NCI-H2196 (cell line): ENCODE measurements around the gene EPB41L4B.
"Not testable (repeated sequence)": the region's sequence is repeated elsewhere in the genome, so short reads cannot be mapped to it uniquely, and the experiment has no call there.

Experiments used
- DNase-seq: peaks from one replicate; lab custom pipeline; 2025; ENCODE audit not compliant: unreplicated experiment; lab: John Stamatoyannopoulos, UW

EPB41L4B gene

DNA sequence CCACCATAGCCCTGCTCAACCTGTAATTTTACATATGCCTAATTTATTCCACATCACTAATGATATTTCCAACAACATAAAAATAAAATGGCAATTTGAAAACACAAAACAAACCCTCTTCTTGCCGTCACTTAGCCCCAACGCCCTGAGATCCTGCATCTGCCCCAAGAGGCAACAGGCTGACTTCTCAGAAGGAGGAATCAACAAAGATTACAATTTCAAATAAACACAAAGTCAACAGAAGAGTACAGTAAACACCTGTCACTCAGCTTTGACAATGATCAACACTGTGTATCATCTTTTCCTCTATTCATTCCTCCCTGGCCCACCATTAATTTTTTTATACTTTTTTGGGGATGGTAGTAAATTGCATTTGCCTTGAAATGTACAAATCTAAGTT, 19.8 kb downstream of the EPB41L4B start:
- no peak for DNase-seq

DNA sequence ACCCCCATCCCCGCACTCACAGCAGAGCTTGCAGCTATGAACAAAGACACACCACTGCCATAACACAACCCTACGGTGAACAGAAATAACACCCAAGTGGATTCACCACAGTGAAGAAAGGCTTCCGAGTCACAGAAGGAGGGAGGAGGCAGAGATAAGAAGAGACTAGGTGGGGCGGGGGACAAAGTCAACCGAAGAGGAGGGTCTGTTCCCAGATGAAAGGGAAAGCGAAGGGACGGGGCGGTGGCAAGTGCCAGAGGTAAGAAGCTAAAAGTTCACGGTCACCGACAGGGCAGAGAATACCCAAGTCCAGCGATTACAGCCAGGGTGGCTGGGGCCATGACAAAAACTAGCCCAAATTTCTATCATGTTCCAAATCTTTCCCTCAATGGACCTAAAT, 21.0 kb downstream of the EPB41L4B start:
- no peak for DNase-seq

DNA sequence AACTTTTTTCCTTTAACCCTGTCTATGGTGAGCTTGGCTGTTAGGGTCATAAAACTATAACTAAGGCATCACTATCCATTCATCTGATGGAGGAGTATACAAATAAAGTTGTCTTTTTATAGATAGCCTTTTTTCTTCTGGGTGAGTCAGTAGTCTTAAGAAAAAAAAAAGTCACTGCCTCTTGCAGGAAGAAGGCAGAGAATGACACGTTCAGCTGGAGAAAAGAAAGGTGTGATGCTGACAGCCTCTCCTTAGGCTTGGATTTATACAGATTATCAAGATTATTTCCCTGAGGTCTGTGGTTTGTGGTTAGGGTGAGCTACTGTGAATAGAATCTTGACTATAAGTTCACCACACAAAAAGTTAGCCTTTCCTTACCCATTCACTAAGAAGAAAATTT, 23.0 kb downstream of the EPB41L4B start:
- DNase-seq, result no peak

GRCh38 chr9:109295221-109296130, 25.4 kb downstream of the EPB41L4B start:
- DNase-seq, result no peak

GRCh38 chr9:109290385-109290784, 30.5 kb downstream of the EPB41L4B start:
- DNase-seq, result no peak

DNA sequence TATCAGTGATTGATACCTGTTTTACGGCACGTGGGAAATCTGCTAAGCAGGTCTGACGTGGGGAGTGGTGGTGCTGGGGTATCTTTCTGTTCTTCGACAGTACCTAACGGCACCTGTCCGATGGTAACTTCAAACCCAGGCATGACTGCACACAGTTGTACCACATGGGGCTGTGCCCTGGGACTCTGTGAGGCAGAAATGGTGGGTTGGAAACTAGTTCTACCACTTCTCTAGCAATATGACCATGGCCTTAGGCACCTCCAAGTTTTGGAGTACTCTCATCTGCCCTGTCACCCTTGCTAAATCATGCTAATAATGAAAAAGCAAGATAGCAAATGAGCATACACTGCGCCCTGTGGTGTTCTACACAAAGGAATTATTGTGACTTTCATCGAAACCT, 30.9 kb downstream of the EPB41L4B start:
- no peak for DNase-seq

DNA sequence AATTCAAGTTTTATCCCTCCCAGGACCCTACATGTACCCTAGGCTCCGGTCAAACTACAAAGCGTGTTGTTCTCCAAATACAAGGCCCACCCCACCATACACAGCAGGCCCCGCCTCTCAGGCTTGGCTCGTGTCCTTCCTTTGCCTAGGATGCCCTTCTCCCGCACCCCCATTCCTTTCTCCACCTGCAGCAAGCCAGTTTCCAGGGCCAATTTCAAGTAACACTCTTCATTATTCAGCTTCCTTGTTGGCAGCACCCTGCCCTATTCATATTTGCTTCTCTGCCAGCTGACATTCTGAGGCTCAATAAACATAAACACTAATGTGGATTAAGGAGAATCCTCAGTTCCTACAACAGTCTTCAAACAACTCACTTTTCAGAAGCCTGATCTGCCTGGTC, 31.7 kb downstream of the EPB41L4B start:
- no peak for DNase-seq

DNA sequence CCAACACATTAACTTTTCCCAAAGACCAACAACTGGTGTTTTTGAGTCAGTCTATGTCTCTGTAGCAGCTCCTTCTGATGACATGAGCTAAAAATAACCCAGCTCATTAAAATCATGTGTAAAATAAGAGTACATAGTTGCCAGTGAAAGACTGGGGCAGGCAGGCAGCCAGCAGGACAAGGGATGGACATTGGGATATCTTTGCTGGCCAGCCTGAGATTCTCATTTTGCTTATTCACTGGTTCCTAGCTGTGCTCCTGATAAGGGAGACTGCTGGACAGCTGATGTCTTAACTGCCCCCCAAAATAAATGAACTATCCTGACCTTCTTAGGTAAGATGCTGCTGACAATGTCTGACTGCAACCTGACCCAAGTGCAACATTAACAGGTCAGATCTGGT, 33.9 kb downstream of the EPB41L4B start:
- DNase-seq, result no peak

GRCh38 chr9:109286571-109286977, 34.3 kb downstream of the EPB41L4B start:
- no peak for DNase-seq

DNA sequence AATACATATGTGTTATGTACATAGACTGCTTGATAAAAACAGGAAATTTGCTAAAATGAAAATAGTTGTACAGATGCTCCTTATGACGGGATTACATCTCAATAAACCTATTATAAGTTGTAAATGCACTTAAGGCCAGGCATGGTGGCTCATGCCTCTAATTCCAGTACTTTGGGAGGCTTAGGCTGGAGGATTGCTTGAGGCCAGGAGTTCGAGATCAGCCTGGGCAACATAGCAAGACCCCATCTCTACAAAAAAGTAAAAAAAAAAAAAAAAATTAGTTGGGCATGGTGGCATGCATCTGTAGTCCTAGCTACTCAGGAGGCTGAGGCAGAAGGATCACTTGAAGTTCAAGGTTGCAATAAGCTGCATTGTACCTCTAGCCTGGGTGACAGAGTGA, 37.2 kb downstream of the EPB41L4B start:
- DNase-seq, result not testable (repeated sequence)

GRCh38 chr9:109283012-109283411, 37.8 kb downstream of the EPB41L4B start:
- DNase-seq, result no peak

DNA sequence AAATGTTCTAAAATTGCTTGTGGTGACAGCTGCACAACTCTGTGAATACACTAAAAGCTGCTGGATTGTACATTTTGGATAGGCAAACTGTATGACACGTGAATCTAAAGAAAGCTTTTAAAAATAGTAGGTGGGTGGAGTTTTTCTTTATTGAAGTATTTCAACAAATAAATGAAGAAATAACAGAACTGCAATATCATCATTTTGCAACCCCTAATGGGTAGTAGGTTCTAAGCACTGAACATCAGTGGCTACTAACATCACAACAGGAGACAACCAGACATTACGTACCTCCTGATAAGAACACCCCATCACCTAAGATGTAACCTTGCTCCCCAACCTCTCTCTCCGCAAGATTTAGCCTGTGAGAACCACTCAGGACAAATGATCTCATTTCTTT, 38.6 kb downstream of the EPB41L4B start:
- no peak for DNase-seq

GRCh38 chr9:109281518-109281917, 39.3 kb downstream of the EPB41L4B start:
- no peak for DNase-seq

- peak; percentile 35 for DNase-seq
Observed at GRCh38 chr9:109278848-109279247, 42.0 kb downstream of the EPB41L4B start.

- DNase-seq, result no peak
Observed at GRCh38 chr9:109278216-109278615, 42.6 kb downstream of the EPB41L4B start.

DNA sequence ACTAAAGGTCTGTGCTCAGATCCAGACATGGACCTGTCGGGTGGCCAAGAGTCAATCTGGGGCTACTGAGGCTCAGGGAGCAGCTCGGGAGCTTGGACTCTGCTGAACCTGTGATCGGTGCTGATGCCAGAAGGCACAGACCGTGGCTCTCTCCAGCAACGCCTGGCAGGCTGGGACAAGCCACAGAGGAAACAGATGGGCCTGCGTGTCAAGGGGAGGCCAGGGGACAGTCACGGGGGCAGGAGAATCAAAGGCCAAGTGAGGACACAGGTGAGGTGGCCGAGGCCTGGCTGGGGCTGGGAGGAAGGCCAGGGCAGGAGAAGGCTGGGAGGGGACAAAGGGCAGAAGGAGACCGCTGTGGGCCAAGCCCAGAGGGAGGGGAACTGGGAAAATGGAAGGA, 43.4 kb downstream of the EPB41L4B start:
- no peak for DNase-seq

GRCh38 chr9:109276469-109277440, 44.1 kb downstream of the EPB41L4B start:
- no peak for DNase-seq

- DNase-seq, result peak; percentile 28
Observed at GRCh38 chr9:109274884-109275730, 45.8 kb downstream of the EPB41L4B start.

GRCh38 chr9:109273869-109274268, 47.0 kb downstream of the EPB41L4B start:
- no peak for DNase-seq

GRCh38 chr9:109272745-109273144, 48.1 kb downstream of the EPB41L4B start:
- no peak for DNase-seq

- DNase-seq, result no peak
Observed at GRCh38 chr9:109272045-109272444, 48.8 kb downstream of the EPB41L4B start.
